Hepatocyte (in vitro differentiated cells): ENCODE results near the gene GMCL1.

ENCODE experiments used
- EZH2 ChIP-seq: fragments of 200-600 bp; sonication (generic); IDR thresholded peaks from 2 replicates; pipeline ENCODE4 v1.6.1; 2016; ENCODE audit warnings: antibody characterized with exemption, mild to moderate bottlenecking, borderline replicate concordance
- EZH2phosphoT487 ChIP-seq: fragments of 200-600 bp; sonication (generic); IDR thresholded peaks from one replicate; pipeline ENCODE4 v1.6.1; 2018; ENCODE audit warnings: antibody characterized with exemption, mild to moderate bottlenecking, low read depth, moderate library complexity; ENCODE audit not compliant: unreplicated experiment, severe bottlenecking
- TF ChIP-seq, protein P1 (sequence below): fragments of 200-600 bp; sonication (generic); IDR thresholded peaks from 2 replicates; pipeline ENCODE4 v1.5.1; 2016; ENCODE audit warnings: antibody characterized with exemption, mild to moderate bottlenecking; ENCODE audit not compliant: poor library complexity

GRCh38 chr2:69815717-69816116 is 13.7 kb upstream of the GMCL1 start:
- TF ChIP-seq, protein P1, sequence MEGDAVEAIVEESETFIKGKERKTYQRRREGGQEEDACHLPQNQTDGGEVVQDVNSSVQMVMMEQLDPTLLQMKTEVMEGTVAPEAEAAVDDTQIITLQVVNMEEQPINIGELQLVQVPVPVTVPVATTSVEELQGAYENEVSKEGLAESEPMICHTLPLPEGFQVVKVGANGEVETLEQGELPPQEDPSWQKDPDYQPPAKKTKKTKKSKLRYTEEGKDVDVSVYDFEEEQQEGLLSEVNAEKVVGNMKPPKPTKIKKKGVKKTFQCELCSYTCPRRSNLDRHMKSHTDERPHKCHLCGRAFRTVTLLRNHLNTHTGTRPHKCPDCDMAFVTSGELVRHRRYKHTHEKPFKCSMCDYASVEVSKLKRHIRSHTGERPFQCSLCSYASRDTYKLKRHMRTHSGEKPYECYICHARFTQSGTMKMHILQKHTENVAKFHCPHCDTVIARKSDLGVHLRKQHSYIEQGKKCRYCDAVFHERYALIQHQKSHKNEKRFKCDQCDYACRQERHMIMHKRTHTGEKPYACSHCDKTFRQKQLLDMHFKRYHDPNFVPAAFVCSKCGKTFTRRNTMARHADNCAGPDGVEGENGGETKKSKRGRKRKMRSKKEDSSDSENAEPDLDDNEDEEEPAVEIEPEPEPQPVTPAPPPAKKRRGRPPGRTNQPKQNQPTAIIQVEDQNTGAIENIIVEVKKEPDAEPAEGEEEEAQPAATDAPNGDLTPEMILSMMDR = no peak
- no peak for TF ChIP-seq EZH2
- no peak for TF ChIP-seq EZH2phosphoT487
